Skeletal muscle cell (primary cell): ENCODE results near the gene KRTAP10-8.
"Not testable (repeated sequence)": the region's sequence is repeated elsewhere in the genome, so short reads cannot be mapped to it uniquely, and the experiment has no call there.

Source experiments
- DNase-seq: peaks from one replicate; pipeline ENCODE4 v3.0.0-alpha.2; 2010; ENCODE audit warnings: low read depth
- H3K4me3 ChIP-seq: 2 replicates; pipeline ENCODE4 v1.5.1; 2011; ENCODE audit warnings: low read depth, mild to moderate bottlenecking, control low read depth, low read length, moderate library complexity

KRTAP10-8 gene

DNA sequence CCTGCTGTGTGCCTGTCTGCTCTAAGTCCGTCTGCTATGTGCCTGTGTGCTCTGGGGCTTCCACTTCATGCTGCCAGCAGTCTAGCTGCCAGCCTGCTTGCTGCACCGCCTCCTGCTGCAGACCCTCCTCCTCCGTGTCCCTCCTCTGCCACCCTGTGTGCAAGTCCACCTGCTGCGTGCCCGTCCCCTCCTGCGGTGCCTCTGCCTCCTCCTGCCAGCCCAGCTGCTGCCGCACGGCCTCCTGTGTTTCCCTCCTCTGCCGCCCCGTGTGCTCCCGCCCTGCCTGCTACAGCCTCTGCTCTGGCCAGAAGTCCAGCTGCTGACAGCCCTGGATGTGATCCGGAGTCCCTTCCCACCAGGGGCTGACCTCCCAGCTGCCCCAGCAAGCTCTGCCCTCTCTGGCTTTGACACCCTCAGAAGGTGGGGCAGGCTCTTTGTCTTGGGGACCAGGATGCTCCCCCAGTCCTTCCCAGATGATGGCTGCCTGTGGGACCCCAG lies 26.0 kb downstream of the KRTAP10-8 start:
- not testable (repeated sequence) for DNase-seq, H3K4me3 ChIP-seq

DNA sequence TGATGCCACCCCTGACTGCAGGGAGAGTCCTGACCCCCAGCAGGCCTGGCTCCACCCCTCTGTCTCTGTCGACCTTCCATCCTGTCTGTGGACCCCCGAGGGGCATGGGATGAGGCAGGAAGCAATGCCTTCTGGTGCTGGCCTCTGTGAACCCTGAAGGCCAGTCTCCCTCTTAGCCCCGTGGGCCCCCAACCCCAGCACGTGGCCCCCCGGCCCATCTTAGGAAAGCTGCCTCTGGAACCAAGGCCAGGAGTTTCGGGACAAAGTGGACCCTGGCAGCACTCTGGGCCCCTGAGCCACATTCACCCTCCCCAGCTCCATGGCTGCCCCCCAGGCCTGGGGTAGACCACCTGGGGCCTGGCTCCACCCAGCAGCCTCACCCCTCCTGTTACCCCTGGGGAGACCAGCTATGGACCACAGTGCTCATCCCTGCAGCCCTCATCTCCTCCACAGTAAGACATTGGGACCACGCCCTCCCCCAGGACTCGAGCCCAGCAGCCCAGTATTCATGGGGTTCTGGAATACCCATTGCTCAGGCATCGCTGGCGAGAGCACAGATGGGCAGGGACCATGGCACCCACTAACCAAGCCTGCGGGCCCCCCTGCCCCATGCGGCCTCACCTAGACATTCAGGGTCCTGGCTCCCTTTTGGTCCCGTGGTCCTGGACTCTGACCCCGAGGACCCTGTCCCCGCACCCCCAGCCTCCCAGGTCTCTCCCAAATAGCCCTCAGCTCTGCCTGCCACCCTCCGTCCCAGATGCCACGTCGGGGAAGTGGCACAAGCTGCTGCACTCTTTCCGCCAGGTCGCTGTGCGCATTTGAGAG lies 26.8 kb downstream of the KRTAP10-8 start:
- DNase-seq, H3K4me3 ChIP-seq: not testable (repeated sequence)

DNA sequence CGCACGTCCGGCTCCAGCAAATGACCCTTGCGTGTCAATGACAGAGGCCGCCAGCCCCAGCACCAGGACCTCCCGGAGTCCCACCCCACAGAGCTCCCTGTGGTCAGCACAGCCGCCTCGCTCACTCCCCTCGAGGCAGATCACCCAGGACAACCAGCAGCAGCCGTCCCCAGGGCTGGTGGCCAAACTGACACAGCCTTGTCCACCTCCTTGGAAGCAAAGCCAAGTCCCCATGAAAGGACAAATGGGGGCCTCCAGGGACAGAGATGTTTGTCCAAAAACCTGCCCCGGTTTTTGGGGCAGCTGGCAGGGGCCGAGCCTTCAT lies 27.4 kb downstream of the KRTAP10-8 start:
- no peak overlapping the region for H3K4me3 ChIP-seq
- no peak for DNase-seq

DNA sequence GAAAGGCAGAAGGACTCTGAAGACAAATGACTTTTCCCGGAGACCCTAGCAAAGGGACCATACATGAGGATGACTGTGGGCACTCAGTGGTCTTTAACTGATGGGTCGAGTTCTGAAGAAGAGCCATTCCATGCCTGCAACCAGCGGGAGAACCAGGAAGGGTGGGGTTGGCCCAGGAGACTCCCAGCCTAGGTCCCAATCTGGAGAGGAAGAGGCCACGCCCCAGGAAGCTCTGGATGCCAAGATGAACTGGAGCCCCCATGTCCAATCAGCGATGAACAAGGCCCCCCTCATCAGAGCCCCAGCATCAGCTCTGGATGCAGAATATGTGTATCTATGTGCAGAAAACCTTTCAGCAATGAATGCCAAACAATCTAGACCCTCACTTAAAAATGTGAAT lies 28.9 kb downstream of the KRTAP10-8 start:
- DNase-seq: no peak
- H3K4me3 ChIP-seq: no peak overlapping the region

DNA sequence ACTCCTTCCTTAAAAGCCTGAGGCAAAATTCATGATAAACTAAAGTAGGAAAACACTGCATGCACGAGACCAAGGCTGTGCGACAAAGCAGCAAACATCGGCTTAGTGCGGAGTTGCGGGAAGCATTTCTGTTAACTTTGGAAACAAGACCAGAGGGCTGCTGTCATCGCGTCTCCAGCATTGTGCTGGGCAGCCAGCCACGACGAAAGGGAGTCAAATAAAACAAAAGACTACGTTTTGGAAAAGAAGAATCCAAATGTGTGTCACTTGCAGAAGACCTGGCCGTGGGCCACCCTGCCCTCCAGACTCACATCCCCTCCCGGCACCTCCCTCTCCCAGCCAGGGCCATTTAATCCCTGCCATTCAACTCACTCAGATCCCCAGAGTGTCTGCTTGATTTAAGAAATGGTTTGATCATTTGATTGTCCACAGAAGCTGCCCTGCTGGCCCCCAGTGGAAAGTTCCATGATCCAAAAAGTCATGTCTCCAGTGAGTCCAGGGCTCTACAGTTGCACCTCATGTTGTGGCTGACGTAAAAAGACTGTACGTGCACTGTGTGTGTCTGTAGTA lies 31.9 kb downstream of the KRTAP10-8 start:
- DNase-seq: no peak
- no peak overlapping the region for H3K4me3 ChIP-seq

DNA sequence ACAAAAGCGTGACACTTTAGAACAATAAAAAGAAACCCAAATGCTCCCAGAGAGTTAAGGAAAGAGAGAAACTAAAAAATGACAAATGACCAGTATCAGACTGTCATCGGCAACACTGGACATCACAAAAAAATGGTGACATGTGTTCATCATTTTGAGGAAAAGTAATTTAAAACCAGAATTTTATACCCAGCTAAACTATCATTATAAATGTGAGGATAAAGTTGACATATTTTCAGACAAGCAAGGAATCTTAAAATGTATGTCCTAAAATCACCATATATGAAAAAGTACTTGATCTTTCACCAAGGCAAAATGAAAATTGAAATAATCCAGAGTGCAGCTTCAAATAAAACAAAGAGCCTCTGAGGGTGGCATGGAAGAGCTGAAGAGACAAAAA lies 33.0 kb downstream of the KRTAP10-8 start:
- H3K4me3 ChIP-seq: no peak overlapping the region
- no peak for DNase-seq

DNA sequence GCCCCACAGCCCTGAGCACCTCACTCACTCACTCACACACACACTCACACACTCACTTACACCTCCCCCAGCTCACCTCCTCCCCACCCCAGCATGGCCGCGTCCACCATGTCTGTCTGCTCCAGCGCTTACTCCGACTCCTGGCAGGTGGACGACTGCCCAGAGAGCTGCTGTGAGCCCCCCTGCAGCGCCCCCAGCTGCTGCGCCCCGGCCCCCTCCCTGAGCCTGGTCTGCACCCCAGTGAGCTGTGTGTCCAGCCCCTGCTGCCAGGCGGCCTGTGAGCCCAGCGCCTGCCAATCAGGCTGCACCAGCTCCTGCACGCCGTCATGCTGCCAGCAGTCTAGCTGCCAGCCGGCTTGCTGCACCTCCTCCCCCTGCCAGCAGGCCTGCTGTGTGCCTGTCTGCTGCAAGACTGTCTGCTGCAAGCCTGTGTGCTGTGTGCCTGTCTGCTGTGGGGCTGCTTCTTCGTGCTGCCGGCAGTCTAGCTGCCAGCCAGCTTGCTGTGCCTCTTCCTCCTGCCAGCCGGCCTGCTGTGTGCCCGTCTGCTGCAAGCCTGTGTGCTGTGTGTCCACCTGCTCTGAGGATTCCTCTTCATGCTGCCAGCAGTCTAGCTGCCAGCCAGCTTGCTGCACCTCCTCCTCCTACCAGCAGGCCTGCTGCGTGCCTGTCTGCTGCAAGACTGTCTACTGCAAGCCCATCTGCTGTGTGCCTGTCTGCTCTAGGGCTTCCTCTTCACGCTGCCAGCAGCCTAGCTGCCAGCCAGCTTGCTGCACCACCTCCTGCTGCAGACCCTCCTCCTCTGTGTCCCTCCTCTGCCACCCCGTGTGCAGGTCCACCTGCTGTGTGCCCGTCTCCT lies 34.7 kb downstream of the KRTAP10-8 start, which contains the start of gene KRTAP10-11:
KRTAP10-11 (plus strand) TSS at position 49 of the 856 bp plus-strand sequence; CDS start at position 94, 45 bp downstream.
- H3K4me3 ChIP-seq, DNase-seq: not testable (repeated sequence)

DNA sequence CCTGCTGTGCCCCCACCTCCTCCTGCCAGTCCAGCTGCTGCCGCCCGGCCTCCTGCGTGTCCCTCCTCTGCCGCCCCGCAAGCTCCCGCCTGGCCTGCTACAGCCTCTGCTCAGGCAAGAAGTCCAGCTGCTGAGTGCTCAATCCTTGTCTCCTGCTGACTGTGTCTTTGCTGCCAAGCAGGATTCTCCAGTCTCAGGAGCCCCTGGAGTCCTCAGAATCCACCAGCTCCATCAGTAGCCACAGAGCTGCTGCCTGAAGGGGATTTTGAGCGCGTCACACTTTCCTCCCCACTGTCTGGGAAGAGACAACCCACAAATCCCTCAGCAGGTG lies 35.3 kb downstream of the KRTAP10-8 start:
- H3K4me3 ChIP-seq: no peak overlapping the region
- no peak for DNase-seq

DNA sequence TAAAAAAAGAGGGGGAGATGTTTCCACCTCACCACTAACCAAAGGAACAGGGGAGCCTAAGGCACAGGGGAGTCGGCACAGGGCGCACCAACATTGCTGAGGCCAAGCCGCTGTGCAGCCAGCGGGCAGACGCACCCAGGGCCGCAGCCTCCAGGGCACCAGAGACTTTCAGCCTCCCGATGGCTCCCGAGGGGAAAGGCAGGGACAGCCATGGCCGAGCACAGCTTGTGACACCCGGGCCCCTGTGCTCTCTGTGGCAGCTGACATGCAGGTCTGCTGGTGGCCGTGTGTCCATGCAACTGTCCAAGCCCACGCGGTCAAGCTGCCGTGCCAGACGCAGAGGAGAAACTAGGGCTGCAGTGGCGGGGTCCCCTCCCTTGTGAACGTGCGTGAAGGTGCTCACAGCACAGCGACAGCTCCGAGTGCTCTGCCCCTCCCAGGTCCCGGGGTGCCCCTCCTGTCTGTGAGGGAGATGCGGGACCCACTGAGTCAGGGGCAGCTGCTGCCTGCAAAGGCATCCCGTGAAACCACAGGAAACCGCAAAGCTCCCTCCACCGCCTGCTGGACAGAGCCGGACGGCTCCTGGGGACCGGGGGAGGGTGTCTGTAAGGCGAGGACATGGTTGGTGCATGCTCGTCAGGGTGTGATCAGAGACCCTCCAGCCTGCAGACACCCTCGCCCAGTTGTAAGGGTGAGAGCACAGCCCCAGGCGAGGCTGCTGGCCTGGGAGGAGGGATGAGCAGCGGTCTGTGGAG lies 36.9 kb downstream of the KRTAP10-8 start:
- H3K4me3 ChIP-seq: no peak overlapping the region
- DNase-seq: no peak

DNA sequence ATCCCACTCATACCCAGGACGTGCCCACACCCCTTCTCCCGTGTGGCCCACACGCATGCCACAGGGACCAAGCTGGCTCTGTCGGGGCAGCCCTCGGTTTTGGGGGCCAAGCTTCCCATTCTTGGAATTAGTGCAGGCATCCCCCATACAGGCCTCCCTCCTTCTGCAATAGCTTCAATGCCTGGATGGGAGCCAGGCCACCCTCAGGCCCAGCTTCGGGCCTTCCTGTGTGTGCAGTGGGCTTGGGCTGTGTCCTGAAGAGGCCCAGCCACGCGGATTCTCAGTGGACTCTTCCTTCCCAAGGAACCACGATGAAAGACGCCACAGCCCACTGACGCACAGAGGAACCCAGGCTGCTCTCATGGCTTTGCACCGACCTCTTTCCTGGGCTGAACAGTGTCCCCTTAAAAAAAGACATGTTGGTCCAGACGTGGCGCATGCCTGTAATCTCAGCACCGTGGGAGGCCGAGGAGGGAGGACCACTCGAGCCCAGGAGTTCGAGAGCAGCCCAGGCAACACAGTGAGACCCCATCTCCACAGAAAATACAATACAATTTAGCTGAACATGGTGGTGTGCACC lies 37.7 kb downstream of the KRTAP10-8 start:
- no peak overlapping the region for H3K4me3 ChIP-seq
- DNase-seq: no peak

DNA sequence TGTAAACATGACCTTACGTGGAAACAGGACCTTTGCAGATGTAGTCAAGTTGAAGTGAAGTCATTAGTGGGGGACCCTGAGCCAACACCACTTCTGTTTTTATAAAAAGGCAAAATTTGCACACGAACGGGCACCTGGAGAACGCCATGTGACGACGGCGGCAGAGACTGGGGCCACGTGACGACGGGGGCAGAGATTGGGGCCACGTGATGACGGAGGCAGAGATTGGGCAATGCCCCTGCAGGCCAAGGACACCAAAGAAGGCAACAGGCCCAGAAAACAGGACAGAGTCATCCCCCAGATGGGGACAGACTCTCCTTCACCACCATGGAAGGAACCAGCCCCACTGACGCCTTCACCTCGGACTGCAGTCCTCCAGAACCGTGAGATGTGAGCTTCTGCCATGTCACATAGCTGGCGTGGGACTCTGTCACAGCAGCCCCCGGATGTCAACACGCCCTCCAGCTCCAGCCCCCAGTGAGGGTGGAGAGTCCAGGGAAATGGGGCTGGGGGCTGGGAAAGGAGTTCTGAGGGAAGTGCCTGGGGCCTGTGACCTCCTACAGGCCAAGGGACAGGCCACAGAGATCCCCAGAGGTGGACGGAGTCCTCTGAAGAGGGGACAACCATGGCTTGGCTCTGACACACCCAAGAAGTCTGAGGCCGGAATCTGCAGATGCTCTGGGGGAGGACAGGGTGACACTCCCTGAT lies 38.5 kb downstream of the KRTAP10-8 start:
- no peak overlapping the region for H3K4me3 ChIP-seq
- DNase-seq: no peak

DNA sequence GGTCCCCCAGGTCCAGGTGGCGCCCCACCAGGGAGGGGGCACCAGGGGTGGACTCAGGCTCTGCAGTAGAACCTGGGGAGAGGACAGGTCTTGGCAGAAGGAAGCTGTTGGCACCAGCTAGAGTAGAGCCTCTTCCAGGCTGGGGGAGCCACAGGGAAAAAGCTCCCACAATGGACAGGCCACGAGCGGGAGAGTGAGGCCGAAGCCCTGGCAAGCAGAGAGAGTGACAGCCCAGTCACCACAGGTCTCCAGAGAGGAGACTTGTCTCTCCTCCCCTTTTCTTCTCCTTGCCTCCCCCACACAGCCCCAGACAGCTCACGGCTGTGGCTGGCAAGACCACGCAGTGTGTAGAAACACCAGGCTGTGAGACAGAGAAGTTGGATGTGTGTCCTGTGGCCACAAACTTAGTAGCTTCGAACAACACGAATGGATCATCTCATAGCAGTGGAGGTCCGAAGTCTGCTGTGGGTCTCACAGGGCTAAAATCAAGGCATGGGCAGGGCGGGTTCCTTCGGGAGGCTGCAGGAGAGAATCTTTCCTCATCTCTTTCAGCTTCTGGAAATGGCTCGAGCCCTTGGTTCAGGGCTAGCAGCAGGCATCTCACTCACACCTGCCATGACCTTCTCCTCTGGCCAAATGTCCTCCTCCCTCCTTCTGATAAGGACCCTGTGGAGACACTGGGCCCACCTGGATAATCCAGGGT lies 39.2 kb downstream of the KRTAP10-8 start:
- no peak for DNase-seq
- H3K4me3 ChIP-seq: no peak overlapping the region

DNA sequence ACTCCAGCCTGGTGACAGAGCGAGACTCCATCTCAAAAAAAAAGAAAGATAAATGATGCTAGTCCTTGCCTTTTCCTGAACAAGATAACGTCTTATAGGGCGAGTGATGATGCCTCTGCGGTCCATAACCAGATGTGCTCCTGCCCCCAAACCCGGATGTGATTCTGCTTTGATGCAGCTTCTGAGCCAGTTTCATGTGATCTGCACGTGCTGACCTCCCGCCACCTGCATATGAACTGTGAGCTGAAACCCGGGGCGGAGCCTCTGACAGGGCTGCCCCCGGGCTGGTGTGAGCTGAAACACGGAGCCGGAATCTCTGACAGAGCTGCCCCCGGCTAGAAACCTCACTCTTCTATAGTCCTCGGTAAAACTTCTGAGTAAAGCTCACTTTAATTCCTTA lies 41.2 kb downstream of the KRTAP10-8 start:
- no peak for DNase-seq
- no peak overlapping the region for H3K4me3 ChIP-seq

DNA sequence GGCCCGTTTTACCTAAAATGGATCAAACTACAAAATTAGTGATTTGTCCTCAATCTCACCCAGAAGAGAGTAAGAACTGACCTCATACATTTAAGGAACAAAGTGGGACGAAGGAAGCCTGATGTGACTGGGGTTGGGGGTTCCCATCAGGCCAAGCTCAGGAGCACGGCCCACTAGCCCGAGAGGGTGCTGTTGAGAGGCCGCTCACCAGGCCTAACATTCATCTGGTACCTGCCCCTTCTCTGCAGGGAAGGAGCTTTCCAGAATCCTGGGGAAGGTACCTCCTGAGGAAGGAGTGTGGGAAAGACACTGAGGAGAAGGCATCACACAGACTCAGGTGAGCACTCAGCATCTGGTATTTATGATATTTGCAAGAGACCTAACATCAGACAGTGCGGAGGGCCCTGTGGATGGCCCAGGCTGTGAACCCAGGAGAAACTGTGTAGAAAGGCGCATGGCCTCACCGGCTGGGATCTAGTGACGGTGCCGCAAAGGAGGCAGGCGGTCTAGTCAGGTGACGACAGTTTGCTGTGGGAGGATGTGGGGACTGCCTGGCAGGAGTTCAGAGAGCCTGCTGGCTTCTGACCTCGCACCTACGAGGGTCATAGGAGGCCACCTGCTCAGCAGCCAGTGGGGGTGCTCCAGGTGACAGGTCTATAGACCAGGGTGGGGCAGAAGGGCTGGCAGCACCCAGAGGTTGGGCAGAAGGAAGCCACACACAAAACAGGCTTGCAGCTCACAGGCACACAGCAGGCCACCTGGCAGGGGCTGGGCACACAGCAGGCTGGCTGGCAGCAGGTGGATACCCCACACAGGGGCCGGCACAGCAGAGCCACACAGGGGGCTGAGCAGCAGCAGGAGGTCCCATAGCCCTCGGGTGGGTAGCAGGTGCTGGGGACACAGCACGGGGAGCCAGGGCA lies 42.0 kb downstream of the KRTAP10-8 start:
- DNase-seq: no peak
- H3K4me3 ChIP-seq: no peak overlapping the region

DNA sequence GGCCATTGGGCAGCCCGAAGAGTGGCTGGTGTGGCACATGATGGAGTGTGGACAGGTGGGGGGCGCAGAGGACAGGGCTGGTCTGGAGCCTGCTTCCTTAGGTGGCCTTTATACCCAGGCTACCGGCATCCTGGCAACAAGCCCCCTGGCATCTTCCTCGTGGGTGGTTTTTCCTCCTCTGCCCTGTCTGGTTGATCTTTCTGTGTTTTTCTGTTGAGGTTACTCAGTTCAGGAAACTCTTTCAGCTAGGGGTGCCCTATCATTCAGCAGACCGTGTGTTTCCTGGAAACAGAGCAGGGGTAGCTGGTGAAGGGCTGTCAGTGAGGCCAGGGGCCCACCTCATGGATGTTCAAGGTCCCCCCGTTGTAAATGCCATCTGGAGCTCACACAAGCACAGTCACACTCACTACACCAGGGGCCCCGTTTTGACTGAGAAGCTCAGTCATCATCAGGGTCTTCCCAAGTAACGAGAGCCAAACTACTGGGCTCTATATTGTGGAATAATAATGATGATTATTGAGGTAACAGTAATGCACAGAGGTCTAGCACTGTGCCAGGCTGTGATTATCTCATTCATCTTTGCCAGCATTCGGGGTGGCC lies 42.8 kb downstream of the KRTAP10-8 start, which contains the start of gene KRTAP12-4:
KRTAP12-4 (minus strand) TSS at position 84 of the 600 bp plus-strand sequence; CDS start at position 39, 45 bp downstream.
- DNase-seq: no peak

DNA sequence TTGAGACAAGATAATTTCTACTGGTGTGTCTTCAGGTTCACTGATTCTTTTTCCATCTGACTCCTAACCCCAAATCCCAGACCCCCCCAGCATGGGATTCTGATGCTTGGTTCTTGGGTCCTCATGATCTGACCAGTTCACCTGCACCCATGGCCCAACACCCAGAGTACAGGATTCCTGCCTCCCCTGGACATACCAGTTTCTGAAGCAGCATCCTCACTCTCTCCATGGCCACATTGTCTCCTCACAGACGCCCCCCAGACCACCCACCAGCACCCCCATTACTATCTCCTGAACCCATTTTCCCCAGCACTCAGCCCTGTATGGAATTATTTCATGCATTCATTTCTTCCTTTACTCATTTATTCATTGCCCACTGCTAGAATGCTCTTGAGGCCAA lies 45.0 kb downstream of the KRTAP10-8 start:
- DNase-seq: no peak
- H3K4me3 ChIP-seq: no peak overlapping the region

More for the DNA sequence above, 42.8 kb downstream of the KRTAP10-8 start, which contains the start of gene KRTAP12-4:
- H3K4me3 ChIP-seq: no peak within 1 kb of the TSS
